NT2/D1 (cell line): ENCODE measurements around the gene LKAAEAR1.

Experiments
- SUZ12 ChIP-seq: IDR thresholded peaks from 2 replicates; pipeline ENCODE4 v1.6.1; 2011; ENCODE audit not compliant: insufficient read length, insufficient read depth; ENCODE audit errors: extremely low read depth
- YY1 ChIP-seq: IDR thresholded peaks from 2 replicates; pipeline ENCODE4 v1.6.1; 2011; ENCODE audit not compliant: insufficient read length, insufficient read depth
- ZNF274 ChIP-seq: IDR thresholded peaks from 2 replicates; pipeline ENCODE4 v1.6.1; 2011; ENCODE audit warnings: mild to moderate bottlenecking, low read depth, low read length

GRCh38 chr20:64131406-64131805 lies 47.2 kb upstream of the LKAAEAR1 start:
- TF ChIP-seq YY1 (no peak), SUZ12 (no peak), ZNF274 (no peak)
